HepG2 (cell line): Measurements from ENCODE around the gene SLC2A10. TPM values are rescaled to one million over a fixed set of nuclear protein-coding genes. Genes with fewer than 3 reads are reported as not detected.
A peak's percentile ranks its signal among the peaks of the same experiment; 100 is the strongest.

Experiments used
- CBX1 ChIP-seq: IDR thresholded peaks from one replicate; pipeline ENCODE4 v1.6.1; 2016; ENCODE audit warnings: antibody characterized with exemption, low read depth
- CBX2 ChIP-seq, 2 experiments: fragments of 200-600 bp in 1 of 2; sonication (generic); formaldehyde crosslinking in 1 of 2; IDR thresholded peaks; 2 replicates each; pipeline versions ENCODE4 v1.7.0 to v1.8.1; 2018 to 2022; ENCODE audit warnings: low read depth in 2 of 2, low read length in 1 of 2, mild to moderate bottlenecking in 1 of 2, missing genetic modification reagents in 1 of 2
- JDP2 ChIP-seq: sonication (generic); formaldehyde crosslinking; IDR thresholded peaks from 2 replicates; pipeline ENCODE4 v1.8.1; 2022; ENCODE audit warnings: missing genetic modification reagents, borderline replicate concordance
- KAT8 ChIP-seq: IDR thresholded peaks from 2 replicates; pipeline ENCODE4 v1.6.1; 2016; ENCODE audit warnings: missing genetic modification reagents, missing compliant biosample characterization
- MAZ ChIP-seq, 2 experiments: sonication (generic) in 1 of 2; formaldehyde crosslinking in 1 of 2; IDR thresholded peaks; 2 replicates each; pipeline versions ENCODE4 v1.5.0 to v1.6.1; 2012 to 2020; ENCODE audit warnings: low read depth in 2 of 2, mild to moderate bottlenecking in 2 of 2, borderline replicate concordance in 1 of 2, improper control_type of control experiment in 1 of 2, low read length in 1 of 2, missing genetic modification reagents in 1 of 2, moderate library complexity in 1 of 2
- MEIS1 ChIP-seq: sonication (generic); formaldehyde crosslinking; IDR thresholded peaks from 2 replicates; pipeline ENCODE4 v1.9.0; 2021; ENCODE audit warnings: mild to moderate bottlenecking, missing genetic modification reagents, moderate library complexity, borderline replicate concordance
- MTA1 ChIP-seq: sonication (generic); formaldehyde crosslinking; IDR thresholded peaks from 2 replicates; pipeline ENCODE4 v1.4.0; 2020; ENCODE audit warnings: missing genetic modification reagents, mild to moderate bottlenecking, borderline replicate concordance
- MYC ChIP-seq: sonication (generic); formaldehyde crosslinking; IDR thresholded peaks from 2 replicates; pipeline ENCODE4 v1.9.0; 2021; ENCODE audit warnings: missing genetic modification reagents, borderline replicate concordance
- TCF7 ChIP-seq: sonication (generic); IDR thresholded peaks from 2 replicates; pipeline ENCODE4 v1.6.1; 2016; ENCODE audit warnings: antibody characterized with exemption, low read depth
- TGIF2 ChIP-seq: IDR thresholded peaks from 2 replicates; pipeline ENCODE4 v1.6.1; 2016; ENCODE audit warnings: control low read depth, missing compliant biosample characterization
- ZNF17 ChIP-seq: sonication (generic); formaldehyde crosslinking; IDR thresholded peaks from 2 replicates; pipeline ENCODE4 v1.5.0; 2020; ENCODE audit warnings: mild to moderate bottlenecking, missing genetic modification reagents
- ZNF230 ChIP-seq: sonication (generic); formaldehyde crosslinking; IDR thresholded peaks from 2 replicates; pipeline ENCODE4 v1.4.0; 2020; ENCODE audit warnings: mild to moderate bottlenecking, missing genetic modification reagents
- ZNF44 ChIP-seq: sonication (generic); formaldehyde crosslinking; IDR thresholded peaks from 2 replicates; pipeline ENCODE4 v1.5.1; 2020; ENCODE audit warnings: mild to moderate bottlenecking, missing genetic modification reagents
- ZNF598 ChIP-seq: sonication (generic); formaldehyde crosslinking; IDR thresholded peaks from 2 replicates; pipeline ENCODE4 v1.5.1; 2020; ENCODE audit warnings: mild to moderate bottlenecking, missing genetic modification reagents, borderline replicate concordance
- ZNF605 ChIP-seq: sonication (generic); formaldehyde crosslinking; IDR thresholded peaks from 2 replicates; pipeline ENCODE4 v1.8.0; 2022; ENCODE audit warnings: mild to moderate bottlenecking, missing genetic modification reagents
- ZNF792 ChIP-seq: IDR thresholded peaks from 2 replicates; pipeline ENCODE4 v1.6.1; 2016
- ZNF891 ChIP-seq: sonication (generic); formaldehyde crosslinking; IDR thresholded peaks from 2 replicates; pipeline ENCODE4 v1.5.0; 2020; ENCODE audit warnings: mild to moderate bottlenecking, missing genetic modification reagents
- polyA plus RNA-seq, 8 experiments: library from polyadenylated mRNA; depleted of rRNA in 3 of 8; stranded (reverse) in 7 of 8; unstranded in 1 of 8; fragments of >200 nt; fragmentation: Illumina TruSeq in 4 of 8; extraction: Trizol in 4 of 8; gene quantifications; 2 replicates each; pipeline versions ENCODE4 v1.2.1 to v1.2.3, GENCODE V29; 2011 to 2016; ENCODE audit warnings: low read depth in 4 of 8, missing spikeins in 1 of 8, mixed read lengths in 1 of 8; ENCODE audit not compliant: insufficient read depth in 1 of 8
- total RNA-seq, 5 experiments: library from RNA; depleted of rRNA; stranded (reverse); fragments of >200 nt; fragmentation: Illumina TruSeq; extraction: Trizol; gene quantifications; 2 replicates each; pipeline ENCODE4 v1.2.3, GENCODE V29; 2016; ENCODE audit warnings: low read depth in 1 of 5
- TF ChIP-seq, protein P1 (sequence below): IDR thresholded peaks from 2 replicates; pipeline ENCODE4 v1.6.1; 2012; ENCODE audit warnings: low read length, improper control_type of control experiment
- TF ChIP-seq, protein P2 (sequence below): sonication (generic); formaldehyde crosslinking; IDR thresholded peaks from 2 replicates; pipeline ENCODE4 v1.4.0; 2020; ENCODE audit warnings: missing genetic modification reagents

SLC2A10 gene
- total and polyA plus RNA-seq, 2 of the 13 experiments (the other 11 are each of a cell fraction or from before 2014, with no cell fraction given): 16.0 to 18.4 TPM

DNA sequence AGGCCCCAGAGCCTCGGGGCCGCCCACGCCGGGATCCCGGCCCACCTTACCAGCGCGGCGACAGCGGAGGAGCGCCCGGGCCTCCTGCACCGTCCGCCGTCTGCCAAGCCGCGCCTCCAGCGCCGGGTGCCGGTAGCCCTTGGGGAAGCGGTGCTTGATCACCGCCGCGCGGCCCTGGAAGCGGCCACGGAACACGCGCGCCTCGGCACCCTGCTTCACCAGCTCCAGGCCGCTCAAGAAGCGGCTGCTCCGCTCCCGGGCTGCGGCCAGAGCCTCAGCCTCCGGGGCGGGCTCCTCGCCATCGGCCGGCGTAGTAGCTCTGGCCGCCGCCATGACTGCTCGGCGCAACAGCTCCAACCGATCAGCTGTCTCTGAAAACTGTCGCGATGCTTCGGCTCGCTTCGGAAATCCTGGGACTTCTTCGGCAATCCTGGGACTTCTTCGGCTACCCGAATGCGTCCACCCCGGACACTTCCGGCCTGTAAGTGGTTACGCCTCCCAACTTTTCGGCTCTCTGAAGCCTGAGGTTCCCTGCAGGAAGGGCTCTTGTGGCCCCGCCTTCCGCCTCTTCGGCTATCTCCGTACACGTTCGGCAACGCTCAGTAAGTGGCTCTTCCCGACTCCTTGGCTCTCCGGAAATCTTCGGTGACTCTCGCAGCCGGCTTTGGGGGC lies 20.2 kb upstream of the SLC2A10 start, which contains the start of gene TP53RK (continued):
- TF ChIP-seq, protein P1, sequence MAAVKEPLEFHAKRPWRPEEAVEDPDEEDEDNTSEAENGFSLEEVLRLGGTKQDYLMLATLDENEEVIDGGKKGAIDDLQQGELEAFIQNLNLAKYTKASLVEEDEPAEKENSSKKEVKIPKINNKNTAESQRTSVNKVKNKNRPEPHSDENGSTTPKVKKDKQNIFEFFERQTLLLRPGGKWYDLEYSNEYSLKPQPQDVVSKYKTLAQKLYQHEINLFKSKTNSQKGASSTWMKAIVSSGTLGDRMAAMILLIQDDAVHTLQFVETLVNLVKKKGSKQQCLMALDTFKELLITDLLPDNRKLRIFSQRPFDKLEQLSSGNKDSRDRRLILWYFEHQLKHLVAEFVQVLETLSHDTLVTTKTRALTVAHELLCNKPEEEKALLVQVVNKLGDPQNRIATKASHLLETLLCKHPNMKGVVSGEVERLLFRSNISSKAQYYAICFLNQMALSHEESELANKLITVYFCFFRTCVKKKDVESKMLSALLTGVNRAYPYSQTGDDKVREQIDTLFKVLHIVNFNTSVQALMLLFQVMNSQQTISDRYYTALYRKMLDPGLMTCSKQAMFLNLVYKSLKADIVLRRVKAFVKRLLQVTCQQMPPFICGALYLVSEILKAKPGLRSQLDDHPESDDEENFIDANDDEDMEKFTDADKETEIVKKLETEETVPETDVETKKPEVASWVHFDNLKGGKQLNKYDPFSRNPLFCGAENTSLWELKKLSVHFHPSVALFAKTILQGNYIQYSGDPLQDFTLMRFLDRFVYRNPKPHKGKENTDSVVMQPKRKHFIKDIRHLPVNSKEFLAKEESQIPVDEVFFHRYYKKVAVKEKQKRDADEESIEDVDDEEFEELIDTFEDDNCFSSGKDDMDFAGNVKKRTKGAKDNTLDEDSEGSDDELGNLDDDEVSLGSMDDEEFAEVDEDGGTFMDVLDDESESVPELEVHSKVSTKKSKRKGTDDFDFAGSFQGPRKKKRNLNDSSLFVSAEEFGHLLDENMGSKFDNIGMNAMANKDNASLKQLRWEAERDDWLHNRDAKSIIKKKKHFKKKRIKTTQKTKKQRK: no peak
- TF ChIP-seq TGIF2 (CRISPR knock-in tag) (0 out of 2 replicates have a peak, but pooled peaks have one; percentile 11), ZNF605 (CRISPR knock-in tag) (no peak; the same call in 1 of the 2 replicates), JDP2 (no peak), TCF7 (no peak), MYC (CRISPR knock-in tag) (peak; percentile 94), KAT8 (CRISPR knock-in tag) (peak; percentile 83), ZNF17 (CRISPR knock-in tag) (no peak), ZNF230 (CRISPR knock-in tag) (no peak; the same call in none of the 2 replicates), MEIS1 (CRISPR knock-in tag) (peak; percentile 91), ZNF598 (peak; percentile 98), CBX2 (IDR thresholded peaks at IDR 0.05; ENCODE audit: low read depth, low read length) (no peak), CBX2 (CRISPR knock-in tag; IDR thresholded peaks at IDR 0.05; ENCODE audit: low read depth) (no peak), ZNF44 (CRISPR knock-in tag) (peak; percentile 95; the same call in 1 of the 2 replicates), ZNF891 (peak; percentile 92), MAZ (IDR thresholded peaks at IDR 0.05; ENCODE audit: borderline replicate concordance, low read depth, low read length) (no peak; the same call in 1 of the 2 replicates), MAZ (CRISPR knock-in tag; IDR thresholded peaks at IDR 0.05; ENCODE audit: low read depth) (no peak; the same call in none of the 2 replicates), CBX1 (peak; percentile 87), ZNF792 (CRISPR knock-in tag) (peak; percentile 90), MTA1 (CRISPR knock-in tag) (peak; percentile 85; the same call in 1 of the 2 replicates)
- TF ChIP-seq, protein P2, sequence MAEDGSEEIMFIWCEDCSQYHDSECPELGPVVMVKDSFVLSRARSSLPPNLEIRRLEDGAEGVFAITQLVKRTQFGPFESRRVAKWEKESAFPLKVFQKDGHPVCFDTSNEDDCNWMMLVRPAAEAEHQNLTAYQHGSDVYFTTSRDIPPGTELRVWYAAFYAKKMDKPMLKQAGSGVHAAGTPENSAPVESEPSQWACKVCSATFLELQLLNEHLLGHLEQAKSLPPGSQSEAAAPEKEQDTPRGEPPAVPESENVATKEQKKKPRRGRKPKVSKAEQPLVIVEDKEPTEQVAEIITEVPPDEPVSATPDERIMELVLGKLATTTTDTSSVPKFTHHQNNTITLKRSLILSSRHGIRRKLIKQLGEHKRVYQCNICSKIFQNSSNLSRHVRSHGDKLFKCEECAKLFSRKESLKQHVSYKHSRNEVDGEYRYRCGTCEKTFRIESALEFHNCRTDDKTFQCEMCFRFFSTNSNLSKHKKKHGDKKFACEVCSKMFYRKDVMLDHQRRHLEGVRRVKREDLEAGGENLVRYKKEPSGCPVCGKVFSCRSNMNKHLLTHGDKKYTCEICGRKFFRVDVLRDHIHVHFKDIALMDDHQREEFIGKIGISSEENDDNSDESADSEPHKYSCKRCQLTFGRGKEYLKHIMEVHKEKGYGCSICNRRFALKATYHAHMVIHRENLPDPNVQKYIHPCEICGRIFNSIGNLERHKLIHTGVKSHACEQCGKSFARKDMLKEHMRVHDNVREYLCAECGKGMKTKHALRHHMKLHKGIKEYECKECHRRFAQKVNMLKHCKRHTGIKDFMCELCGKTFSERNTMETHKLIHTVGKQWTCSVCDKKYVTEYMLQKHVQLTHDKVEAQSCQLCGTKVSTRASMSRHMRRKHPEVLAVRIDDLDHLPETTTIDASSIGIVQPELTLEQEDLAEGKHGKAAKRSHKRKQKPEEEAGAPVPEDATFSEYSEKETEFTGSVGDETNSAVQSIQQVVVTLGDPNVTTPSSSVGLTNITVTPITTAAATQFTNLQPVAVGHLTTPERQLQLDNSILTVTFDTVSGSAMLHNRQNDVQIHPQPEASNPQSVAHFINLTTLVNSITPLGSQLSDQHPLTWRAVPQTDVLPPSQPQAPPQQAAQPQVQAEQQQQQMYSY (CRISPR knock-in tag): peak; percentile 70; the same call in 1 of the 2 replicates
